Dermis blood vessel endothelial cell (primary cell): Measurements from ENCODE around the gene NDEL1. TPM values are rescaled to one million over a fixed set of nuclear protein-coding genes. Genes with fewer than 3 reads are reported as not detected.

Experiments used
- DNase-seq: peaks from one replicate; pipeline ENCODE4 v3.0.0; 2010
- total RNA-seq: library from RNA; depleted of rRNA; stranded (reverse); fragments of >200 nt; gene quantifications from 2 replicates; pipeline ENCODE4 v1.2.3, GENCODE V29; 2014

NDEL1 gene
- total RNA-seq, 1 donor from 2014 or later, result 47.6 TPM

GRCh38 chr17:8504460-8505207 lies 69.0 kb downstream of the NDEL1 start:
- DNase-seq, result no peak

GRCh38 chr17:8506145-8506544 lies 70.5 kb downstream of the NDEL1 start:
- no peak for DNase-seq

- DNase-seq, result no peak
Measured at GRCh38 chr17:8514801-8515200, 79.1 kb downstream of the NDEL1 start.

Other genes with a start within 250 kb of the NDEL1 start
- gene BORCS6, start 245.7 kb upstream of the NDEL1 start, total RNA-seq, result 16.6 and 18.9 TPM in 2 replicates
- 15.3 and 58.0 TPM in 2 replicates for gene AURKB, start 225.3 kb upstream of the NDEL1 start, total RNA-seq
- gene CTC1, start 187.8 kb upstream of the NDEL1 start, total RNA-seq, result 8.2 and 9.0 TPM in 2 replicates
- gene PFAS, start 186.6 kb upstream of the NDEL1 start, total RNA-seq, result 21.8 and 42.3 TPM in 2 replicates
- 9.5 and 13.4 TPM in 2 replicates for gene RANGRF, start 147.2 kb upstream of the NDEL1 start, total RNA-seq
- 0.51 and 0.84 TPM in 2 replicates for gene SLC25A35, start 140.5 kb upstream of the NDEL1 start, total RNA-seq
- gene ARHGEF15, start 125.6 kb upstream of the NDEL1 start, total RNA-seq, result 24.7 and 30.6 TPM in 2 replicates
- not detected in 2 replicates for gene ODF4, start 96.0 kb upstream of the NDEL1 start, total RNA-seq
- 2,594 and 5,071 TPM in 2 replicates for gene RPL26, start 52.7 kb upstream of the NDEL1 start, total RNA-seq
- 0.05 TPM in 1 of 2 replicates, not detected in the other for gene RNF222, start 38.1 kb upstream of the NDEL1 start, total RNA-seq
- gene MYH10, start 194.8 kb downstream of the NDEL1 start, total RNA-seq, result 227 and 533 TPM in 2 replicates